Testis (tissue), 3 donors: Measurements from ENCODE around the gene TP73. TPM values are rescaled to one million over a fixed set of nuclear protein-coding genes. Genes with fewer than 3 reads are reported as not detected.

Source experiments
- DNase-seq: peaks from one replicate; pipeline ENCODE4 v3.0.0-alpha.2; 2019
- H3K27ac ChIP-seq, 2 donors: fragments of 200-600 bp; sonication (generic); one replicate each; pipeline ENCODE4 v1.5.1; 2019
- H3K27me3 ChIP-seq: fragments of 200-600 bp; sonication (generic); one replicate; pipeline ENCODE4 v1.5.1; 2019
- H3K36me3 ChIP-seq: fragments of 200-600 bp; sonication (generic); one replicate; pipeline ENCODE4 v1.5.1; 2017; ENCODE audit warnings: low read depth; ENCODE audit errors: missing control alignments
- H3K4me1 ChIP-seq: fragments of 200-600 bp; sonication (generic); one replicate; pipeline ENCODE4 v1.5.1; 2019
- H3K4me3 ChIP-seq, 2 donors: fragments of 200-600 bp; sonication (generic); one replicate each; pipeline ENCODE4 v1.5.1; 2017 to 2019
- H3K9me3 ChIP-seq: fragments of 200-600 bp; sonication (generic); one replicate; pipeline ENCODE4 v1.5.1; 2017
- CTCF ChIP-seq, 3 experiments: fragments of 450-650 bp in 2 of 3; fragments of 200-600 bp in 1 of 3; sonication (generic) in 1 of 3; IDR thresholded peaks; one replicate each; pipeline ENCODE4 v1.5.1; 2016 to 2019; ENCODE audit warnings: antibody characterized with exemption in 3 of 3, mild to moderate bottlenecking in 2 of 3, moderate library complexity in 1 of 3
- POLR2A ChIP-seq: fragments of 450-650 bp; IDR thresholded peaks from one replicate; pipeline ENCODE4 v1.6.1; 2017; ENCODE audit warnings: antibody characterized with exemption, mild to moderate bottlenecking, moderate library complexity
- WGBS, 2 donors: methylation state at CpG; one replicate each; pipeline ENCODE4 v1.1.5; 2018; 5-methylcytosine and 5-hydroxymethylcytosine counted together
- intact Hi-C: fragments of 100-400 bp; cut with DNase I; formaldehyde crosslinking; loops from one replicate; pipeline ENCODE4 v1.15.1; 2023; ENCODE audit warnings: low total_unique reads
- polyA plus RNA-seq: library from polyadenylated mRNA; stranded (reverse); fragments of 350-450 nt; fragmentation: Illumina TruSeq; extraction: RNeasy Lipid Tissue Mini Kit (QIAGEN cat#74804); gene quantifications from one replicate; pipeline ENCODE4 v1.2.3, GENCODE V29; 2014; ENCODE audit warnings: low read depth, low replicate concordance; ENCODE audit not compliant: insufficient read depth
- total RNA-seq, 2 donors: library from RNA; depleted of rRNA; stranded (reverse); fragments of >200 nt; gene quantifications; one replicate each; pipeline ENCODE4 v1.2.3, GENCODE V29; 2016

TP73 gene
- total and polyA plus RNA-seq, 3 donors from 2014 or later: 1.3 to 2.2 (median 1.5) TPM

- Histone ChIP-seq H3K9me3 (no peaks in the 10 kb centered on the region), H3K27ac (peak overlapping the region; percentile 71 to 73), H3K4me3 (peak overlapping the region; percentile 85 to 87), H3K4me1 (peaks cover 19% of the 10 kb centered on the region), H3K27me3 (no peaks in the 10 kb centered on the region), H3K36me3 (no peaks in the 10 kb centered on the region)
- intact Hi-C loops: no loop called here
- 25 to 26% methylated on average over 22 to 23 of the region's 23 CpGs for WGBS, 2 donors
- no peak for DNase-seq
- TF ChIP-seq CTCF (IDR thresholded peaks at IDR 0.05) (no peak), POLR2A (no peak)
These were observed 28.7 kb upstream of the TP73 start for GRCh38 chr1:3623441-3624199.

- Histone ChIP-seq H3K9me3 (no peaks in the 10 kb centered on the region), H3K4me3 (peak within 1 kb of the TSS; percentile 85 to 87), H3K27me3 (no peaks in the 10 kb centered on the region), H3K4me1 (peaks cover 16% of the 10 kb centered on the region), H3K36me3 (no peaks in the 10 kb centered on the region), H3K27ac (peak within 1 kb of the TSS; percentile 73 to 89)
- WGBS, 2 donors: 0 to 1% methylated on average over 29 to 82 of the region's 108 CpGs
- DNase-seq: peak; percentile 99
- no peak for TF ChIP-seq CTCF (IDR thresholded peaks at IDR 0.05)
- intact Hi-C loops: no loop called here
These were observed 27.8 kb upstream of the TP73 start, which contains the start of gene TPRG1L for GRCh38 chr1:3624200-3625136. Gene TPRG1L, plus strand, starts transcription at chr1:3625015. Its CDS starts 58 bp downstream, at chr1:3625073.

GRCh38 chr1:3625151-3625907 is 27.0 kb upstream of the TP73 start:
- Histone ChIP-seq H3K36me3 (no peaks in the 10 kb centered on the region), H3K9me3 (no peaks in the 10 kb centered on the region), H3K27ac (peak overlapping the region; percentile 22 to 89), H3K4me1 (peaks cover 16% of the 10 kb centered on the region), H3K27me3 (no peaks in the 10 kb centered on the region), H3K4me3 (peak overlapping the region; percentile 85 to 87)
- WGBS, 2 donors: 1 to 19% methylated on average over 2 to 41 of the region's 71 CpGs
- DNase-seq: peak; percentile 79
- TF ChIP-seq CTCF (IDR thresholded peaks at IDR 0.05) (no peak), POLR2A (no peak)
- intact Hi-C loops: no loop called here

GRCh38 chr1:3626025-3626424 is 26.3 kb upstream of the TP73 start:
- Histone ChIP-seq H3K4me3 (peak overlapping the region; percentile 85 to 87), H3K4me1 (peaks cover 16% of the 10 kb centered on the region), H3K27ac (peak overlapping the region; percentile 22 to 89), H3K27me3 (no peaks in the 10 kb centered on the region), H3K36me3 (no peaks in the 10 kb centered on the region), H3K9me3 (no peaks in the 10 kb centered on the region)
- WGBS, 2 donors: 60 to 68% methylated on average over 4 of the region's 4 CpGs
- intact Hi-C loops: no loop called here
- TF ChIP-seq CTCF (IDR thresholded peaks at IDR 0.05) (no peak), POLR2A (no peak)
- DNase-seq: no peak
